BE2C (cell line): ENCODE measurements around the gene ADPRH.
A peak's percentile ranks its signal among the peaks of the same experiment; 100 is the strongest.

Experiments used
- DNase-seq: peaks from one replicate; pipeline ENCODE4 v3.0.0-alpha.2; 2020
- H3K27me3 ChIP-seq: fragments of 250-450 bp; sonication (Bioruptor Pico); 2 replicates; pipeline ENCODE4 v1.5.1; 2020; ENCODE audit warnings: mild to moderate bottlenecking
- H3K36me3 ChIP-seq: fragments of 250-450 bp; sonication (Bioruptor Pico); 2 replicates; pipeline ENCODE4 v1.5.1; 2020; ENCODE audit warnings: mild to moderate bottlenecking
- H3K4me1 ChIP-seq: fragments of 250-450 bp; sonication (Bioruptor Pico); 2 replicates; pipeline ENCODE4 v1.5.1; 2020
- H3K4me3 ChIP-seq: 2 replicates; pipeline ENCODE4 v1.5.1; 2011; ENCODE audit warnings: low read depth, low read length
- H3K9me3 ChIP-seq: fragments of 250-450 bp; sonication (Bioruptor Pico); 2 replicates; pipeline ENCODE4 v1.5.1; 2020
- CTCF ChIP-seq: IDR thresholded peaks from 2 replicates; pipeline ENCODE4 v1.5.1; 2012; ENCODE audit warnings: mild to moderate bottlenecking, low read depth, low read length

Gene ADPRH

GRCh38 chr3:119580067-119580760 is 922 bp downstream of the ADPRH start:
- Histone ChIP-seq H3K36me3 (no peaks in the 10 kb centered on the region), H3K27me3 (no peaks in the 10 kb centered on the region), H3K4me3 (peak overlapping the region; percentile 57), H3K9me3 (no peaks in the 10 kb centered on the region), H3K4me1 (no peaks in the 10 kb centered on the region)
- DNase-seq, result no peak
- no peak for TF ChIP-seq CTCF

- DNase-seq, result no peak
- TF ChIP-seq CTCF, result no peak
- Histone ChIP-seq H3K9me3 (no peaks in the 10 kb centered on the region), H3K27me3 (no peaks in the 10 kb centered on the region), H3K4me3 (no peak overlapping the region), H3K4me1 (no peaks in the 10 kb centered on the region), H3K36me3 (no peaks in the 10 kb centered on the region)
Observed at GRCh38 chr3:119582178-119582577, 2.9 kb downstream of the ADPRH start.

- no peaks in the 10 kb centered on the region for H3K36me3 ChIP-seq
- H3K9me3 ChIP-seq, result no peaks in the 10 kb centered on the region
- no peak for TF ChIP-seq CTCF
- no peak overlapping the region for H3K4me3 ChIP-seq
- H3K27me3 ChIP-seq, result no peaks in the 10 kb centered on the region
- no peak for DNase-seq
- no peaks in the 10 kb centered on the region for H3K4me1 ChIP-seq
Observed at GRCh38 chr3:119585208-119585607, 5.9 kb downstream of the ADPRH start.

- no peak for DNase-seq
- Histone ChIP-seq H3K27me3 (no peaks in the 10 kb centered on the region), H3K4me3 (no peak overlapping the region), H3K9me3 (no peaks in the 10 kb centered on the region), H3K4me1 (no peaks in the 10 kb centered on the region), H3K36me3 (no peaks in the 10 kb centered on the region)
- TF ChIP-seq CTCF, result no peak
Observed at GRCh38 chr3:119585856-119586570, 6.7 kb downstream of the ADPRH start.

- Histone ChIP-seq H3K4me3 (no peak overlapping the region), H3K36me3 (no peaks in the 10 kb centered on the region), H3K9me3 (no peaks in the 10 kb centered on the region), H3K4me1 (no peaks in the 10 kb centered on the region), H3K27me3 (no peaks in the 10 kb centered on the region)
- DNase-seq, result no peak
- TF ChIP-seq CTCF, result no peak
Observed at GRCh38 chr3:119586733-119587172, 7.5 kb downstream of the ADPRH start.

GRCh38 chr3:119588112-119588511 is 8.8 kb downstream of the ADPRH start:
- no peak for TF ChIP-seq CTCF
- no peak overlapping the region for H3K4me3 ChIP-seq
- H3K4me1 ChIP-seq, result no peaks in the 10 kb centered on the region
- DNase-seq, result peak; percentile 21
- H3K36me3 ChIP-seq, result no peaks in the 10 kb centered on the region
- H3K9me3 ChIP-seq, result no peaks in the 10 kb centered on the region
- H3K27me3 ChIP-seq, result no peaks in the 10 kb centered on the region
